Measurements from ENCODE around the gene TAX1BP3. TPM values are rescaled to one million over a fixed set of nuclear protein-coding genes. Genes with fewer than 3 reads are reported as not detected.
A peak's percentile ranks its signal among the peaks of the same experiment; 100 is the strongest.
"Not testable (repeated sequence)": the region's sequence is repeated elsewhere in the genome, so short reads cannot be mapped to it uniquely, and the experiment has no call there.

Gene TAX1BP3
- total RNA-seq, 2 donors from 2014 or later, result 148 to 195 TPM

DNA sequence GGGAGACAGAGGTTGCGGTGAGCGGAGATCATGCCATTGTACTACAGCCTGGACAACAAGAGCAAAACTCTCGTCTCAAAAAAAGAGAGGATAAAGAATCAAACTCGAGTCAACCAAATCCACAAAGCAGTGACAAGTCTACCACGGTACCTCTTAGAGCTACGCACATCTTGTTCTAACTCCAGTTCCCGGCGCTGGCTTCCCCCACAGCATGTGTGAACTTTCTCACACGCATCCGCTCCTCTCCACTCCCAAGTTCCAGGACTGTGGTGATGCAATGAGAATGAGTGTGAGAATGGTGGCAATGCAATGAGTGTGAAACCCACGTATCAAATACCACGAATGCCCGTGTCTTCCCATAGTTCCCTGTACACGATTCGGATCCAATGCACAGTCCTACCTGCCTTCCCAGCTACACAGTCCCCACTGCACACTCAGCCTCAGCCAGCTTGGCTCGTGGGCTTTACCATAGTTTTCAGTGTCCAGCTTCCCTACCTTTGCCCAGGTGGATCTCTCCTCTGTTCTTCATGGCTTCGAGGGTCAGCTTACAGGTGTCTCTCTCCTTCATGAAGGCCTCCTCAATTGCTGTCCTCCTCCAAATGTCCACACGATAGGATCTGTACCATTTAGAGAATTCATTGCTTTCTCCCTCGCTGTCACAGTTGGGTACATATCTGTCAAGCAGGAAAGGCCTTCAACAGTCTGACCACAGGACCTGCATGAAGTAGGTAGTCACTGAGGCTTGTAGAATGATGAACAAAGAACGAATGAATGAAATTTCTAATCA is 36.7 kb upstream of the TAX1BP3 start:
- H3K9ac ChIP-seq (ENCODE audit: low read depth in 2 of 2, low read length in 2 of 2), result no peak overlapping the region
- no peaks in the 10 kb centered on the region for H3K4me1 ChIP-seq
- no peak overlapping the region for H3K27ac ChIP-seq
- DNase-seq, result no peak
- no peak overlapping the region for H3K4me3 ChIP-seq
- TF ChIP-seq, protein P1, sequence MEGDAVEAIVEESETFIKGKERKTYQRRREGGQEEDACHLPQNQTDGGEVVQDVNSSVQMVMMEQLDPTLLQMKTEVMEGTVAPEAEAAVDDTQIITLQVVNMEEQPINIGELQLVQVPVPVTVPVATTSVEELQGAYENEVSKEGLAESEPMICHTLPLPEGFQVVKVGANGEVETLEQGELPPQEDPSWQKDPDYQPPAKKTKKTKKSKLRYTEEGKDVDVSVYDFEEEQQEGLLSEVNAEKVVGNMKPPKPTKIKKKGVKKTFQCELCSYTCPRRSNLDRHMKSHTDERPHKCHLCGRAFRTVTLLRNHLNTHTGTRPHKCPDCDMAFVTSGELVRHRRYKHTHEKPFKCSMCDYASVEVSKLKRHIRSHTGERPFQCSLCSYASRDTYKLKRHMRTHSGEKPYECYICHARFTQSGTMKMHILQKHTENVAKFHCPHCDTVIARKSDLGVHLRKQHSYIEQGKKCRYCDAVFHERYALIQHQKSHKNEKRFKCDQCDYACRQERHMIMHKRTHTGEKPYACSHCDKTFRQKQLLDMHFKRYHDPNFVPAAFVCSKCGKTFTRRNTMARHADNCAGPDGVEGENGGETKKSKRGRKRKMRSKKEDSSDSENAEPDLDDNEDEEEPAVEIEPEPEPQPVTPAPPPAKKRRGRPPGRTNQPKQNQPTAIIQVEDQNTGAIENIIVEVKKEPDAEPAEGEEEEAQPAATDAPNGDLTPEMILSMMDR (IDR thresholded peaks at IDR 0.05), result no peak
- intact Hi-C loops (cut with DNase I), result no loop called here
- H3K27me3 ChIP-seq, result no peaks in the 10 kb centered on the region
- no peaks in the 10 kb centered on the region for H3K9me3 ChIP-seq
- H3K36me3 ChIP-seq, result no peaks in the 10 kb centered on the region

GRCh38 chr17:3702041-3702539 is 33.7 kb upstream of the TAX1BP3 start:
- H3K4me1 ChIP-seq; H3K9ac ChIP-seq (ENCODE audit: low read depth in 2 of 2, low read length in 2 of 2); H3K4me3 ChIP-seq; intact Hi-C loops (cut with DNase I); H3K36me3 ChIP-seq; H3K9me3 ChIP-seq; H3K27ac ChIP-seq; DNase-seq; H3K27me3 ChIP-seq: not testable (repeated sequence)

GRCh38 chr17:3699951-3700350 is 31.6 kb upstream of the TAX1BP3 start:
- intact Hi-C loops (cut with DNase I), result no loop called here

DNA sequence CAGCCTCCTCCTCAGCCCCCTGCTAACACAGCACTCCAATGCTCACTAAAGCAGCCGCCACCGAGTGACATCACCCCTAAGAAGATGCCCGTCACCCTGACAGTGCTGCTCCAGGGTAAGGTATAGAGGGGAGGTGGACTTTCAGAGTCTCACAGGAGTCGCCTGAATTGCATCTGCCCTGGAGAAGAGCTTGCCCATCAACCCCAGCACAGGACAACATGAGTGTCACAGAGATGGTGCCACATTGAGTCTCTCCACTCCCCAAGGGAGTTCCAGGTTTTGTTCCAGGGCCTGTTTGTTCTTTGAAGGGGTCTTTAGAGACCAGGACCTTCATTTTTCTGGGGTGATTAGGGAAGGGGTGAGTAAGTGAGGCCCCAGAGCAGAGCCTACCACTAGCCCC is 29.8 kb upstream of the TAX1BP3 start:
- Histone ChIP-seq H3K4me1 (no peaks in the 10 kb centered on the region), H3K27ac (no peak overlapping the region), H3K4me3 (no peak overlapping the region), H3K9ac (ENCODE audit: low read depth in 2 of 2, low read length in 2 of 2) (no peak overlapping the region), H3K36me3 (no peaks in the 10 kb centered on the region), H3K27me3 (peaks cover 29% of the 10 kb centered on the region), H3K9me3 (no peaks in the 10 kb centered on the region)
- intact Hi-C loops (cut with DNase I), result no loop called here
- no peak for DNase-seq
- TF ChIP-seq, protein P1 (IDR thresholded peaks at IDR 0.05), result no peak

More at GRCh38 chr17:3699951-3700350, 31.6 kb upstream of the TAX1BP3 start:
- DNase-seq, result no peak
- H3K27ac ChIP-seq, result no peak overlapping the region
- peaks cover 23% of the 10 kb centered on the region for H3K27me3 ChIP-seq
- no peaks in the 10 kb centered on the region for H3K9me3 ChIP-seq
- H3K9ac ChIP-seq (ENCODE audit: low read depth in 2 of 2, low read length in 2 of 2), result no peak overlapping the region
- H3K36me3 ChIP-seq, result no peaks in the 10 kb centered on the region
- H3K4me3 ChIP-seq, result no peak overlapping the region
- no peaks in the 10 kb centered on the region for H3K4me1 ChIP-seq
- TF ChIP-seq, protein P1 (IDR thresholded peaks at IDR 0.05), result no peak

- no peak for DNase-seq
- TF ChIP-seq, protein P1 (IDR thresholded peaks at IDR 0.05), result no peak
- Histone ChIP-seq H3K4me1 (no peaks in the 10 kb centered on the region), H3K9ac (ENCODE audit: low read depth in 2 of 2, low read length in 2 of 2) (no peak overlapping the region), H3K36me3 (no peaks in the 10 kb centered on the region), H3K4me3 (no peak overlapping the region), H3K9me3 (no peaks in the 10 kb centered on the region), H3K27me3 (peaks cover 29% of the 10 kb centered on the region), H3K27ac (no peak overlapping the region)
- intact Hi-C loops (cut with DNase I), result no loop called here
These were observed 28.7 kb upstream of the TAX1BP3 start for GRCh38 chr17:3697103-3697476.

- peaks cover 29% of the 10 kb centered on the region for H3K27me3 ChIP-seq
- H3K9me3 ChIP-seq, result no peaks in the 10 kb centered on the region
- TF ChIP-seq, protein P1 (IDR thresholded peaks at IDR 0.05), result no peak
- no peak for DNase-seq
- H3K27ac ChIP-seq, result no peak within 1 kb of the TSS
- no peaks in the 10 kb centered on the region for H3K4me1 ChIP-seq
- H3K36me3 ChIP-seq, result no peaks in the 10 kb centered on the region
- intact Hi-C loops (cut with DNase I), result no loop called here
- peak within 1 kb of the TSS; percentile 5 to 56 for H3K9ac ChIP-seq (ENCODE audit: low read depth in 2 of 2, low read length in 2 of 2)
- H3K4me3 ChIP-seq, result peak within 1 kb of the TSS; percentile 51
These were observed 27.5 kb upstream of the TAX1BP3 start, which contains the start of gene P2RX5 for GRCh38 chr17:3695723-3696411. P2RX5 (minus strand) TSS chr17:3696155; CDS start chr17:3696005, 150 bp downstream.

Data from colonic mucosa (tissue), 4 donors.